Epithelial cell of esophagus (primary cell): ENCODE data around the gene ZNF746.
"Not testable (repeated sequence)": the region's sequence is repeated elsewhere in the genome, so short reads cannot be mapped to it uniquely, and the experiment has no call there.

Experiments used
- DNase-seq: peaks from one replicate; pipeline ENCODE4 v3.0.0; 2010; ENCODE audit warnings: low read depth
- H3K4me3 ChIP-seq: 2 replicates; pipeline ENCODE4 v1.5.1; 2011; ENCODE audit warnings: mild to moderate bottlenecking, low read length, control low read depth
- CTCF ChIP-seq: IDR thresholded peaks from 2 replicates; pipeline ENCODE4 v1.5.1; 2011; ENCODE audit warnings: low read depth, mild to moderate bottlenecking, low read length, control low read depth, inconsistent platforms; ENCODE audit not compliant: insufficient read depth; ENCODE audit errors: missing control alignments

The ZNF746 gene

GRCh38 chr7:149500910-149501309 lies 3.3 kb upstream of the ZNF746 start:
- no peak for TF ChIP-seq CTCF
- no peak overlapping the region for H3K4me3 ChIP-seq
- no peak for DNase-seq

DNA sequence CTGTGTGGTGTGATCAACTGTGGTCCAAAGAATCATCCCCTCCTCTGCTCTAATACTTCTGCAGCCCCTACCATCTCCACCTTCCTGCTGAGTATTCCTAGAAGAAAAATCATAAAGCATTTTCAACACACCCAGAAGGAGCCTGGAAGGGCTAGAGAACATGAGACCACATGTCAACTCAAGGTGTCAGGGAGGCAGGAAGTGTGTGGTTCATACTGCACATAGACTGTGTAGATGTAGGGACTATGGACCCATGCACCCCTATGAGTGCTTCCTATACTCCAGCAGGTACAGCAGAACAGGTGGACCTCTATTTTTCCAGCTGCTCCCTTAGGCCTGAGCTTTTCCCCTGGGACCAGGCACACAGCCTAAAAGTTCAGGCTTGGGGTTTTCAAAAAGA lies 2.6 kb upstream of the ZNF746 start:
- H3K4me3 ChIP-seq: no peak overlapping the region
- no peak for DNase-seq
- TF ChIP-seq CTCF: no peak

DNA sequence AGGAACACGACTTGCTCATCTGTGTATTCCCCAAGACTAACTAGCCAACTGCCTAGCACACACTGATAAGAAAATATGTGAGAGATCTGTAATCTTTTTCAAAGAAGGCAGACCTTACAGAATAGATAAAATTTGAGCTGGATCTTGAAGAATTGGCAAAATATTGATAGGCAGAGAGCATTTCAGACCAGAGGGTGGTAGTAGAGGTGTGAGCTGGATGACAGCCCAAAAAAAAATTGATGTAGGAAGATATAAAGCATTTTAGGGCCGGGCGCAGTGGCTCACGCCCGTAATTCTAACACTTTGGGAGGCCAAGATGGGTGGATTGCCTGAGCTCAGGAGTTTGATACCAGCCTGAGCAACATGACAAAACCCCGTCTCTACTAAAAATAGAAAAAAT lies 1.2 kb upstream of the ZNF746 start:
- no peak for DNase-seq
- no peak for TF ChIP-seq CTCF
- H3K4me3 ChIP-seq: no peak overlapping the region

- H3K4me3 ChIP-seq: peak overlapping the region; percentile 71
- no peak for TF ChIP-seq CTCF
- DNase-seq: peak; percentile 30
Observed at GRCh38 chr7:149496642-149497391, 792 bp downstream of the ZNF746 start.

DNA sequence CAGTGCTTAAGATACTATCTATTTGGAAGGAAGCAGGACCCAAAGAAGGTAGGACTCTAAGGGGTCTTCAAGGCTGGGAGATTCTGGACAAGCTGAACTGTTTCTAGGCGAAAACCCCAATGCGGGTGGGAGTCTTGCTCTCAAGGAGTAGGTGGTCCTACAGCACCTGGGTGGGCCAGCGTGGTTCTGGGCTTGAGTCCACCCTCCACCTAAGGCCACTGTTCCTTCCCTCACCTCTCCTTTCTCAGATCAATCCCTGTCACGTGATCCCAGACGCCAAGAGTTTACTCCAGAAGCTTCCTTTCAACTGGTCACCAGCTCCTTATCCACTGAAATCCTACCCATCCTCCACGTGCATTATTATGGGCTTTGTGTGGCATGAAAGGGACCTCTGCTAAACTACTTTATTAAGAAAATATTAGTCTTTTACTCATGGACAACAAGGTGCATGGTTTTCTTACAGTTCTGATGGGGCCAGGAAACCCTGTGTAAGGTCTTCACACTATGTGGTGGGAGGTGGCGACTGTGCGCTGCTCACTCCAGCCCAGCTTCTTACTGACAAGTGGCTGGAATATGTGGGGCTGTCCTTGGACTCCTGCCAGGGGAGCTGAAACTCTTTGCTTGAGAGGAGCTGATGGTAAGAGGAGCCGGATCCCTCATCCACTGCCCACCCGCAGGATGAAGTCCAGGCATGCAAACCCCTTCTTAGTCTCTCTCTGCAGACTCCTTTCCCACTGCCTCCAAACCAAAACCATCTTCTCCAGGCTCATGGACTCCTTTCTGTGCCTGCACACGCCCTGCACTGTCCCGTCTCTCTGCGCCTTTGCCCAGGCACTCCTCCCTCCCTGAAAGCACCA lies 1.6 kb downstream of the ZNF746 start:
- H3K4me3 ChIP-seq: peak overlapping the region; percentile 71
- DNase-seq: peak; percentile 64
- TF ChIP-seq CTCF: no peak

DNA sequence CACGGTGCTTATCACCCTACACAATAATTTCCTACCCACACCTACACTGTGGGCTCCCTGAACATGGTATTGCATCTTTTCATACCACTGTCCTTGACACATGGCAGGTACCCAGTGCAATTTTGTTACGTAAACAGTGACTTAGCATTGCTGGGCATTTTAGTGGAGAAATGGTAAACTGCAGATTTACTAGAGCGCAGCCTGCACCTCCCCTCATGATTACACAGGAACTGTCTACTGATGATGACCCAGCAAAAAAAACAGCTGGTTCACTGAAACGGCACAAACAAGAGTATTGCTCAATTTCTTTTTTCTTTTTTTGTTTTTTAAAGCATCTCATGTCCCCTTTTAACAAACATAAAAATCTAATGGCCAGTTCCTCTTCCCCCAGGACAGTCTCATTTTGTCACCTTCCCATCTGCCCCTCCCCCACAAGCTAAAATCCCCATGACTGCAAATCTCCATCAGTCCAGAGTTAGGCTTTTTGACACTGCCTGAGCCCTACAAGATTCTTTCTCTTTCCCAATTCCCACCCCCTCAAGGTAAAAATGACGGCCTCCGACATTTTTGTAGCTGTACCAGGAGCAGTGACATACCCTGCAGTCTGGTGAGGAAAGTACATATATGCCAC lies 2.8 kb downstream of the ZNF746 start:
- H3K4me3 ChIP-seq: no peak overlapping the region
- no peak for DNase-seq

DNA sequence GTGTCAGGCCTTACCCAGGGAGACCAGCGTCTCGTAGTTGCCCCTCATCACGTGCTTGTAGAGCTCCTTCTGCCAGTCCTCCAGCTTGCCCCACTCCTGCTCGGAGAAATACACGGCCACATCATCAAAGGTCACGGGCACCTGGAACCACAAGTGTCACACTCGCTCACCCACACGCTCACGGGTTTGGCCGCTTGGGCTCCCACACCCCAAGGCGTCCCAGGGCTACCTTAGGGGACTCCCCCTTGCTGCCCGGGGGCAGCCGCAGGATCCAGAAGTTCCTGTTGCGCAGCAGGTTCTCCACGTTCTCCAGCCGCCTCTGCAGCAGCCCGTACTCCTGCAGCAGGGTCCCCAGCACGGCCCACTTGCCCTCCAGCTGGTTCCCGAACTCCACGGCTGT lies 3.6 kb downstream of the ZNF746 start:
- DNase-seq, H3K4me3 ChIP-seq: not testable (repeated sequence)

More for the DNA sequence above, 2.8 kb downstream of the ZNF746 start:
- TF ChIP-seq CTCF: no peak
